VCaP (cell line): ENCODE results near the gene TMSB15B.
"Not testable (repeated sequence)": the region's sequence is repeated elsewhere in the genome, so short reads cannot be mapped to it uniquely, and the experiment has no call there.

ENCODE experiments used
- H3K27ac ChIP-seq: fragments of 450-650 bp; 2 replicates; pipeline ENCODE4 v1.5.1; 2017
- TF ChIP-seq, protein P1 (sequence below): fragments of 450-650 bp; conservative IDR thresholded peaks from 2 replicates; pipeline ENCODE4 v1.5.1; 2017; ENCODE audit warnings: mild to moderate bottlenecking, moderate library complexity

Gene TMSB15B

GRCh38 chrX:103932133-103932532 lies 30.3 kb upstream of the TMSB15B start:
- TF ChIP-seq, protein P1, sequence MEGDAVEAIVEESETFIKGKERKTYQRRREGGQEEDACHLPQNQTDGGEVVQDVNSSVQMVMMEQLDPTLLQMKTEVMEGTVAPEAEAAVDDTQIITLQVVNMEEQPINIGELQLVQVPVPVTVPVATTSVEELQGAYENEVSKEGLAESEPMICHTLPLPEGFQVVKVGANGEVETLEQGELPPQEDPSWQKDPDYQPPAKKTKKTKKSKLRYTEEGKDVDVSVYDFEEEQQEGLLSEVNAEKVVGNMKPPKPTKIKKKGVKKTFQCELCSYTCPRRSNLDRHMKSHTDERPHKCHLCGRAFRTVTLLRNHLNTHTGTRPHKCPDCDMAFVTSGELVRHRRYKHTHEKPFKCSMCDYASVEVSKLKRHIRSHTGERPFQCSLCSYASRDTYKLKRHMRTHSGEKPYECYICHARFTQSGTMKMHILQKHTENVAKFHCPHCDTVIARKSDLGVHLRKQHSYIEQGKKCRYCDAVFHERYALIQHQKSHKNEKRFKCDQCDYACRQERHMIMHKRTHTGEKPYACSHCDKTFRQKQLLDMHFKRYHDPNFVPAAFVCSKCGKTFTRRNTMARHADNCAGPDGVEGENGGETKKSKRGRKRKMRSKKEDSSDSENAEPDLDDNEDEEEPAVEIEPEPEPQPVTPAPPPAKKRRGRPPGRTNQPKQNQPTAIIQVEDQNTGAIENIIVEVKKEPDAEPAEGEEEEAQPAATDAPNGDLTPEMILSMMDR = no peak

GRCh38 chrX:103940257-103940656 lies 22.2 kb upstream of the TMSB15B start:
- H3K27ac ChIP-seq = not testable (repeated sequence)

More at GRCh38 chrX:103932133-103932532, 30.3 kb upstream of the TMSB15B start:
- no peak overlapping the region for H3K27ac ChIP-seq

GRCh38 chrX:103941201-103941975 lies 21.0 kb upstream of the TMSB15B start:
- H3K27ac ChIP-seq = no peak overlapping the region
- TF ChIP-seq, protein P1 = peak; percentile 44

DNA sequence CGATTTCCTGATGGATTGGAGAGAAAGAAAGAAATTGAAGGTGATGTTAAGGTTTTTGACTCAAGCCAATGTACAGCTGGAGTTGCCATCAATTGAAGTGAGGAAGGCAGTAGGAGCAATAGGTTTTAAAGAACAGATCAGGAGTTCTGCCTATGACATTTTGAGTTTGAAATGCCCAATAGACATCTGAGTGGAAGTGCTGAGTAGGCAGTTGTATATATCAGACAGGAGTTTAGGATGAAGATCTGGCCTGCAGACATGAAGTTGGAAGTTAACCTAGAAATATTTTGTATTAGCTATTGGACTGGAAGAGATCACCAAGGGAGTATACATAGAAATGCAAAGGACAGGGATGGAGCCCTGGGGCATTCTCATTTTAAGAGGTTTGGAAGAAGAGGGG lies 12.9 kb upstream of the TMSB15B start:
- no peak overlapping the region for H3K27ac ChIP-seq
- TF ChIP-seq, protein P1 = no peak

DNA sequence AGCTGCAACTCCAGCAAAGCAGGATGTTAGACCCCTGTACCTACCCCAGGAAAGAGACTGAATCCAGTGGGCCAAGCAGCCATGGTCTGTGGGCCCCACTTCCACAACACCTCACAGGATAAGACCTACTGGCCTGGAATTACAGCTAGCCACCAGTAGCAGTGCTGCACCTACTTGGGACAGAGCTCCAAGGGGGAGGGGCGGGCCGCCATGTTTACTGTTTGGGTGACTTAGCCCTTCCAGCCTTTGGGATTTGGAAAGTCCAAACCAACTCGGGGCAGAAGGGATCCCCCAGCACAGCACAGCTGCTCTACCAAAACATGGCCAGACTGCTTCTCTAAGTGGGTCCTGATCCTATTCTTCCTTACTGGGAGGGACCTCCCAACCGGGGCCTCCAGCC lies 9.1 kb upstream of the TMSB15B start:
- TF ChIP-seq, protein P1 = no peak
- H3K27ac ChIP-seq = no peak overlapping the region

DNA sequence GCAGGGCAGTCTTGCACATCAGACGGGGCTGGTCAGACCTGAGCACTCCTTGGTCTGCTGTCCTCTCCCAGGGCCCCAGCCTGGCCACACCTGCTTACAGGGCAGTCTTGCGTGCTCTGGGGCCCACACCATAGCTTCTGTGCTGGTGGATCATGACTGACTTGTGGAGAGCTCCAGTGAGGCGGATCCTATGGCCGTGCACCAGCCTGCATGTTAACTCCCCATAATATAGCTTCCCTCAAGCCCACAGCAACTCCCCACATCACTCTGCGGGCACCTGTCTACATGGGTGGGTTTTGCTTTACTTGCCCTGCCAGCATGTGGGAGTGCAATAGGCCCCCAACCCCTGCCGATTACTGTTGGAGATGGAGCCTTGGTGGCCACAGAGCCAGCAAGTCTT lies 8.2 kb upstream of the TMSB15B start:
- H3K27ac ChIP-seq = no peak overlapping the region
- TF ChIP-seq, protein P1 = no peak

GRCh38 chrX:103960599-103960998 lies 1.8 kb upstream of the TMSB15B start:
- not testable (repeated sequence) for H3K27ac ChIP-seq

DNA sequence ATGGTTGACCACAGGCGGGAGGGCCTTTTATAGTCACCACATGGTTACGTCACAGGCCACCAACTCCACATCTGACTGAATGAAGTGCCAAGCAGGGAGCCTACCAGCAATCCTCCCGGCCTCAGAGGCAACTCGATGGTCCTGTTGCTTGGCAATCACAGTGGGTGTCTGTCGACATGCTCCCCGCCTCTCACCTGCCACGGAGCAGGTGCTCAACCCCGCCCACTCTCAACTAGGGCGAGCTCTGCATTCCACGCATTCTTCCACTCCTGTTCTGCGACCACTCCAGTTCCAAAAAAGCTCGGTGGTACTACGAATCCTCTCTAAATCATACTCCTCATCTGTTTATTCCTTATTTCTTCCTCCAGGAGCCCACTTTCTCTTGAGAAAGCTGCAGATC lies 21.1 kb downstream of the TMSB15B start:
- not testable (repeated sequence) for H3K27ac ChIP-seq

GRCh38 chrX:103999234-103999633 lies 36.8 kb downstream of the TMSB15B start:
- TF ChIP-seq, protein P1 = no peak
- no peak overlapping the region for H3K27ac ChIP-seq
